ENCODE results near the gene IL5.

- TF ChIP-seq POLR2A (IDR thresholded peaks at IDR 0.05; ENCODE audit: low read depth, low read length) = no peak
- no peak for TF ChIP-seq POLR2AphosphoS5 (IDR thresholded peaks at IDR 0.05; ENCODE audit: low read depth, low read length)
- TF ChIP-seq SPI1 (IDR thresholded peaks at IDR 0.05; ENCODE audit: low read depth, low read length) = no peak
- no peak for TF ChIP-seq PAX5 (IDR thresholded peaks at IDR 0.05; ENCODE audit: insufficient read depth, low read length, severe bottlenecking)
- TF ChIP-seq TAF1 (IDR thresholded peaks at IDR 0.05; ENCODE audit: low read depth, low read length) = no peak
Measured at GRCh38 chr5:132498686-132499271, 44.5 kb downstream of the IL5 start.
